Heart left ventricle (tissue), 13 donors: ENCODE data around the gene C1QTNF1.

Experiments used
- CTCF ChIP-seq, 12 donors: fragments of 200-600 bp; sonication (generic) in 4 of 12; IDR thresholded peaks; one replicate each; pipeline versions ENCODE4 v1.5.0 to v1.8.0; 2018 to 2022; ENCODE audit warnings: antibody characterized with exemption in 12 of 12, mild to moderate bottlenecking in 5 of 12
- POLR2A ChIP-seq, 2 donors: fragments of 450-650 bp; IDR thresholded peaks; one replicate each; pipeline ENCODE4 v1.6.1; 2017; ENCODE audit warnings: antibody characterized with exemption in 2 of 2, mild to moderate bottlenecking in 2 of 2, moderate library complexity in 2 of 2
- donor health status: ischemic (EF 13 %, LVEDD 7.1; RV severe dilation, severe dysfunction).
- donor health status: DM: no; HTN: yes; CAD: no.
- donor health status: DM: no; HTN: no; CAD: no.
- donor health status: ischemic (EF 25% LVEDD 6.9; RV normal size, moderate dysfunction).
- donor health status: ischemic (EF 25% LVEDD 5.7; RV mildly dilated, moderate dysfunction).
- donor health status: ischemic (EF 35%, LVEDD 5.7; RV mildly dilated, moderate dysfunction).
- donor health status: nonischemic (EF 11% LVEDD 7.7; RV severe dilation, severe dysfunction).
- donor health status: DM: yes; HTN: yes; CAD: no.
- donor health status: PGD.
- donor health status: ischemic (EF 29% LVEDD 5.4; RV normal size, mild dysfunction).
- donor health status: nonischemic (EF 23%, LVEDD 6.1; RV moderate dilation, normal function).

- TF ChIP-seq CTCF (IDR thresholded peaks at IDR 0.05) (no peak), POLR2A (IDR thresholded peaks at IDR 0.05) (no peak)
Observed at GRCh38 chr17:78991017-78991738, 32.8 kb upstream of the C1QTNF1 start.
